Activated B cell treated with CpG ODN at 0.5 μM for 24 hours (primary cell): ENCODE measurements around the gene TBC1D8. TPM values are rescaled to one million over a fixed set of nuclear protein-coding genes. Genes with fewer than 3 reads are reported as not detected.

ENCODE experiments used
- ATAC-seq: fragments of 200-7000 bp; cut with Tn5 transposase; one replicate; pipeline ENCODE4 v1.10.0; 2021; ENCODE audit warnings: low read depth, mild to moderate bottlenecking, moderate library complexity
- CTCF ChIA-PET: fragments of 350-600 bp; sonication (Branson Sonifier 250); formaldehyde crosslinking; loops from one replicate; lab custom pipeline; 2021; ENCODE audit warnings: antibody characterized with exemption; lab: Charles Lee
- POLR2A ChIA-PET: fragments of 350-600 bp; sonication (Branson Sonifier 250); formaldehyde crosslinking; loops from one replicate; lab custom pipeline; 2021; ENCODE audit warnings: antibody characterized with exemption; lab: Charles Lee
- DNase-seq: peaks from one replicate; pipeline ENCODE4 v3.0.0; 2022
- H3K27ac Mint-ChIP-seq: one replicate; pipeline ENCODE4 v1.8.0; 2020; ENCODE audit warnings: mixed read lengths
- H3K27me3 Mint-ChIP-seq: one replicate; pipeline ENCODE4 v1.8.0; 2021; ENCODE audit warnings: mixed read lengths
- H3K36me3 Mint-ChIP-seq: one replicate; pipeline ENCODE4 v1.8.0; 2021; ENCODE audit warnings: low read depth, mixed read lengths
- H3K4me1 Mint-ChIP-seq: one replicate; pipeline ENCODE4 v1.8.0; 2021; ENCODE audit warnings: mixed read lengths
- H3K4me3 Mint-ChIP-seq: one replicate; pipeline ENCODE4 v1.8.0; 2020; ENCODE audit warnings: mild to moderate bottlenecking, mixed read lengths
- H3K9me3 Mint-ChIP-seq: one replicate; pipeline ENCODE4 v1.8.0; 2020; ENCODE audit warnings: mixed read lengths
- CTCF ChIP-seq: fragments of 200-600 bp; IDR thresholded peaks from one replicate; pipeline ENCODE4 v1.8.0; 2022; ENCODE audit warnings: antibody characterized with exemption, mild to moderate bottlenecking
- intact Hi-C: fragments of 100-400 bp; cut with micrococcal nuclease; formaldehyde crosslinking; loops from one replicate; pipeline ENCODE4 v1.15.1; 2024
- total RNA-seq: library from RNA; stranded (reverse); gene quantifications from 2 replicates; pipeline ENCODE4 v1.2.3, GENCODE V29; 2022

Gene TBC1D8
- total RNA-seq, 1 donor from 2014 or later: 4.7 TPM

GRCh38 chr2:101151859-101152271 lies 683 bp upstream of the TBC1D8 start:
- DNase-seq (no peak), ATAC-seq (no peak)
- CTCF ChIA-PET: interaction anchor here (1.6 to 4.9 kb wide), 5 partner anchors 22 to 139 kb away, joined by 5 to 32 read pairs (median 11); no protein-coding TSS in a partner anchor
- Mint-ChIP-seq H3K27me3 (peaks cover 28% of the 10 kb centered on the region), H3K27ac (no peak overlapping the region), H3K36me3 (no peaks in the 10 kb centered on the region), H3K9me3 (no peaks in the 10 kb centered on the region), H3K4me1 (peaks cover 32% of the 10 kb centered on the region), H3K4me3 (peak overlapping the region; percentile 86)
- intact Hi-C loops: loop anchor here (1.0 to 2.0 kb wide), 7 partner anchors 21 to 571 kb away; partner anchors contain the start of gene CNOT11
- TF ChIP-seq CTCF: no peak
- POLR2A ChIA-PET: interaction anchor here (0.6 to 3.1 kb wide), 9 partner anchors 22 to 595 kb away, joined by 3 to 14 read pairs (median 3); partner anchors contain the start of gene RPL31

GRCh38 chr2:101150306-101151145 lies 656 bp downstream of the TBC1D8 start:
- H3K9me3 Mint-ChIP-seq: no peaks in the 10 kb centered on the region
- H3K4me1 Mint-ChIP-seq: peaks cover 32% of the 10 kb centered on the region
- peak; percentile 31 for DNase-seq
- ChIA-PET POLR2A (interaction anchor here (1.0 to 3.1 kb wide), 7 partner anchors 8 to 149 kb away, joined by 3 to 14 read pairs (median 3); partner anchors contain the start of gene RPL31), CTCF (interaction anchor here (1.7 to 4.9 kb wide), 4 partner anchors 24 to 138 kb away, joined by 5 to 32 read pairs (median 10); no protein-coding TSS in a partner anchor)
- H3K27me3 Mint-ChIP-seq: peaks cover 31% of the 10 kb centered on the region
- H3K4me3 Mint-ChIP-seq: peak overlapping the region; percentile 75
- no peak for ATAC-seq
- no peak for TF ChIP-seq CTCF
- no peaks in the 10 kb centered on the region for H3K36me3 Mint-ChIP-seq
- H3K27ac Mint-ChIP-seq: no peak overlapping the region
- intact Hi-C loops: loop anchor here (1.0 kb wide), 2 partner anchors 23 to 102 kb away; partner anchors contain the start of gene CNOT11

DNA sequence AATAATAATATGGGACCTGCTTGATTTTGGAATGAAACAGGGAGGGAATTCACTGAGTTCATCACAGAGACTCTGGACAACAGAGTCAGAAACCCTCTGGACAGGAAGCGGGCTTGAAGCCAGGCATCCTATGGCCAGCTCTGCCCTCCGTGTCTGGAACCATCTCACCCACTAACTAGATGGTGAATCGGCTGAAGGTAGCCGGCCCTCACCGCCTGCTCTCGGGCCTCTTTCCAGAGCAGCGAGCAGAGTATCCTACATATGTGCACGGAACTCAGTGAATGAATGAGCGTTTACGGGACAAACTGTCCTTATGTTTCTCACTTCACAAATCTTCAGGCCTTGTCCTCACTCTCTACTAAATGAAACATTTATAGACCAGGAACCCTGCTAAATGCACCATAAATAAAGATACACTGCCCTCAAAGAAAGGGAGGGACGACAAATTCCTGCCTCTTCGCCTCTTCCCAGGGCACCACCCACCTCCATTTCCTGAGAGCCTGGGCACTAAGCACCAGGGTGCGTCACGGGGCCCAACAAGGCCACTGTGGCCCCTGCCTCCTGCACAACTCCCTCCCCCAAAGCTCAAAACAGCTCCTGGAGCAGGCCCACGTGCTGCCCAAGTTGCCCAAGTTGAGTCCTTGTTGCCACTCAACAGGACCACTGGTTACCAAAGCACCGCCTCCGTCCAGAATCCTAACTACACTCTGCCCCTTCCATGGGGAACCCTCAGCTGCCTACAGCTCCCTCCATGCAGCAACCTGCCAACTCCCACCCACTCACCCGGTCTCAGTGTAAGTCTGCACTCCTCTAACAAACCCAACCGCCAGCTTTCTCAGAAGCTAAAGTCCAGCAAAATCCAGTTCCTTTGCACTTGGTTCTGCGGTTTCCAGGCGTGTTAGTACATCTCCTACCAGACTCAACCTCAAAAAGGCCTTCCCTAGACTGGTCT lies 1.7 kb downstream of the TBC1D8 start:
- ATAC-seq: no peak
- CTCF ChIA-PET: interaction anchor here (1.8 to 4.9 kb wide), 3 partner anchors 25 to 56 kb away, joined by 5 to 32 read pairs (median 8); no protein-coding TSS in a partner anchor
- no peak for TF ChIP-seq CTCF
- H3K36me3 Mint-ChIP-seq: no peaks in the 10 kb centered on the region
- POLR2A ChIA-PET: interaction anchor here (1.3 to 1.5 kb wide), 2 partner anchors 7 to 55 kb away, joined by 3 to 6 read pairs; no protein-coding TSS in a partner anchor
- intact Hi-C loops: no loop called here
- peak overlapping the region; percentile 75 for H3K4me3 Mint-ChIP-seq
- H3K4me1 Mint-ChIP-seq: peaks cover 32% of the 10 kb centered on the region
- peaks cover 35% of the 10 kb centered on the region for H3K27me3 Mint-ChIP-seq
- no peaks in the 10 kb centered on the region for H3K9me3 Mint-ChIP-seq
- DNase-seq: no peak
- no peak overlapping the region for H3K27ac Mint-ChIP-seq

GRCh38 chr2:101148777-101149176 lies 2.4 kb downstream of the TBC1D8 start:
- DNase-seq (no peak), ATAC-seq (no peak)
- Mint-ChIP-seq H3K9me3 (no peaks in the 10 kb centered on the region), H3K4me3 (peak overlapping the region; percentile 44), H3K36me3 (no peaks in the 10 kb centered on the region), H3K4me1 (peaks cover 32% of the 10 kb centered on the region), H3K27me3 (peaks cover 42% of the 10 kb centered on the region), H3K27ac (no peak overlapping the region)
- ChIA-PET CTCF (no interaction called here), POLR2A (no interaction called here)
- TF ChIP-seq CTCF: no peak
- intact Hi-C loops: no loop called here
